GM18867 (cell line): ENCODE measurements around the gene FADS2.

Experiments used
- ATAC-seq: cut with Tn5 transposase; IDR thresholded peaks from one replicate; pipeline ENCODE4 v1.9.1; 2021; ENCODE audit warnings: mild to moderate bottlenecking, moderate library complexity; ENCODE audit not compliant: unreplicated experiment

The FADS2 gene

DNA sequence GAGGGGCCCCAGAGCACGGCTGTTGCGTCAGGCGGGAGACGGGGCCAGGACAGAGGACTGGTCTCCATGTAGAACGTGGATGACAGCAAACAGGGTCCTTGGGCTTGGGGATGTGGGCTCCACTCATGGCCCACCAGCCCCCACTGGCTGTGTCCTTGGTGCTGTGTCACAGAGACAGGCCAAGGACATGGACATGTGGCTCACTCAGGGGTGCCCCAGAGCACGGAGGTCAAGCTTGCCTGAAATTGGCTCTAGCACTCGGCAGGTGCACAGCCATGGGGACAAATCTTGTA is 14.4 kb downstream of the FADS2 start:
- no peak for ATAC-seq

DNA sequence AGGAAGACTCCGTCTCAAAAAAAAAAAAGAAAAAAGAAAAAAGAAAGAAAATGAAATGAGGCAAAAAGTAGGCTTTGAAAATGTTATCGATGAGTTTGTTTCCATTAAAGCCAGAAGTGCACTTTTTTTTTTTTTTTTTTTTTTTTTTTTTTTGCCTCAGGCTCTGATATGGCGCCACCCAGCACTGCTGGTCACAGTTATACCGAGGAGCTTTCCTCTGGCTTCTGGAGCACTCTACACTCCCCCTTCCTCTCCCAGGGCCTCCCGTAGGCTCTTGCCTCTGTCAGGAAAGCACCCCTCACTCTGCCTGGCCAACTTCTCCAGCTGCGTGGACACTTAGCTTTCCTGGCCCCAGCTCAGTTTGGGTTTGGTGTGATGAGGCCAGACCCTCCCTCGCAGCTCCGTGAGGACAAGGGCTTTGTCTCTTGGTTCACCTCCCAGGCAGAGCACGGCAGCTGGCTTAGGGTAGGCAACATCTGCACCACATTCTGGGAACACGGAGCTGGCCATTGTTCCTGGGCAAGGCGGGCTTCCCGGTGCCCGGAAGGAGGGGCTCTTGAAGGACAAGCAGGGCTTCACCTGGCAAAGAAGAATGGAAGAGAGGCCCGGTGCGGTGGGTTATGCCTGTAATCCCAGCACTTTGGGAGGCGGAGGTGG is 16.9 kb downstream of the FADS2 start:
- no peak for ATAC-seq

- no peak for ATAC-seq
These were observed 18.4 kb downstream of the FADS2 start for GRCh38 chr11:61846362-61847020.

DNA sequence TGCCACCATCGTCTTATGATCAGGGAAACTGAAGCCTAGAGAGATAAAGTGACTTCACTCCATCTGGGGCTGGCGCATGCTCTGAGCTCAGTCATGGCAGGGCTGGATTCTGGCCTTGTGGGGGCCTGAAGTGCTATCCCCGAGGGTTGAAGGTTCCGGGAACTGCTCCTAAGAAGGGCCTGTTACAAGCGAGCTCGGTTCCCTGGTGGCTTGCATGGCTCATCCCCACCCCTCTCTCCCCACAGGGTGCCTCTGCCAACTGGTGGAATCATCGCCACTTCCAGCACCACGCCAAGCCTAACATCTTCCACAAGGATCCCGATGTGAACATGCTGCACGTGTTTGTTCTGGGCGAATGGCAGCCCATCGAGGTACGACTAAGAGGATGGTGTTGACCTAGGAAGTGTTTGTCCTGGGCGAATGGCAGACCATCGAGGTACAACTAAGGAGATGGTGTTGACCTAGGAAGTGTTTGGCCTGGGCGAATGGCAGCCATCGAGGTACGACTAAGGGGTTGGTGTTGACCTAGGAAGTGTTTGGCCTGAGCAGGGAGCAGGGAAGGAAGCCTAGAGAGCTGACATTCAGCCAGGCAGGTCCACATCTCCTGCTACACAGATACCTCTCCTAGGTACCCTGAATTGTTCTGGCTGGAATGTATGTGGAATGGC is 19.9 kb downstream of the FADS2 start:
- ATAC-seq = no peak

GRCh38 chr11:61848631-61849030 is 20.5 kb downstream of the FADS2 start:
- ATAC-seq = no peak

- ATAC-seq = no peak
These were observed 22.6 kb downstream of the FADS2 start for GRCh38 chr11:61850687-61851086.

GRCh38 chr11:61851113-61851899 is 23.2 kb downstream of the FADS2 start:
- no peak for ATAC-seq

DNA sequence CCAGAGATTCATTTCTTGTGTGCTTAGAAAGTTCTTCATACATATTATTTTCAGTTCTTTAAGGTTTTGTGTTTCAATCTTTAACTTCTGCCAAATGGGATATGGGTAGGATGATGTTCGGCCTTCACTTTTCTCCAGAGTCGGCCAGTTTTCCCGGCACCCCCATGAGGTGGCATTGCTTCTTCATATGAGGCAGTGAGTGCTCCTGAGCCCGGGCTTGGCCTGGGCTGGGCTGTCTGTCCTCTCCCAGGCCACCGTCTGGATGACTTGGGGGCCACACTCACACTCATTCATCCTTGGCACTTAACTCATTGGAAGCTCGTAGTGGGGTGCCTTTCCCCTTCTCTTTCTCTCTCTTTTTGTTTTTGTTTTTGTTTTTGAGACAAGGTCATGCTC is 23.8 kb downstream of the FADS2 start:
- ATAC-seq = no peak

DNA sequence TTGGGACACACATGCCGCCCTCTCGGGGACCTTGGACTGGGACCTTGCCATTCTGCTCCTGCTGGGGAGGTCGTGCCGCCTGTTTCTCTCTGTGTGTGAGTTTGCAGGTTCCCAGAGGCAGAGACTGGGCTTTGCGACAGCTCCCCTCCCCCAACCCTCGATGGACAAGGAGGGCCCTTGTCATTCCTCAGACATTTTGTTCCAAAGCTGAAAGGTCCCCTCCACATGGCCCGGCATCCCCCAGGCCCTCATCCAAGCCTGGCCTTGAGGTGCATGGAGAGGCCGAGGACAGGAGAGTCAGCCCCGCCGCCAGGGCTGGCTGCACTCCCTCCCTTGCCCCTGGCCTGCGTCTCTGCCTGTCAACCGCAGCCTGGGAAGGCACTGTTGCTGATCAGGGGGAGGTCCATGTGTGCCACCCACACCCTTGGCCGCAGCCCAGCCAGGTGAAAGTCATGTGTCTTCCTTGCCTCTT is 25.6 kb downstream of the FADS2 start:
- no peak for ATAC-seq

GRCh38 chr11:61854206-61854895 is 26.3 kb downstream of the FADS2 start:
- no peak for ATAC-seq

GRCh38 chr11:61854966-61855714 is 27.0 kb downstream of the FADS2 start:
- ATAC-seq = no peak

- no peak for ATAC-seq
These were observed 28.0 kb downstream of the FADS2 start for GRCh38 chr11:61855939-61856680.

GRCh38 chr11:61860054-61860903 is 32.2 kb downstream of the FADS2 start:
- ATAC-seq = no peak

- ATAC-seq = no peak
These were observed 33.5 kb downstream of the FADS2 start for GRCh38 chr11:61861634-61862033.

GRCh38 chr11:61862714-61863547 is 34.8 kb downstream of the FADS2 start:
- no peak for ATAC-seq

- no peak for ATAC-seq
These were observed 35.5 kb downstream of the FADS2 start for GRCh38 chr11:61863548-61864081.
